HG03039 (cell line): ENCODE results near the gene NR1I3.

Source experiments
- ATAC-seq: cut with Tn5 transposase; IDR thresholded peaks from one replicate; pipeline ENCODE4 v1.9.1; 2021; ENCODE audit warnings: mild to moderate bottlenecking, moderate library complexity; ENCODE audit not compliant: unreplicated experiment

NR1I3 gene

DNA sequence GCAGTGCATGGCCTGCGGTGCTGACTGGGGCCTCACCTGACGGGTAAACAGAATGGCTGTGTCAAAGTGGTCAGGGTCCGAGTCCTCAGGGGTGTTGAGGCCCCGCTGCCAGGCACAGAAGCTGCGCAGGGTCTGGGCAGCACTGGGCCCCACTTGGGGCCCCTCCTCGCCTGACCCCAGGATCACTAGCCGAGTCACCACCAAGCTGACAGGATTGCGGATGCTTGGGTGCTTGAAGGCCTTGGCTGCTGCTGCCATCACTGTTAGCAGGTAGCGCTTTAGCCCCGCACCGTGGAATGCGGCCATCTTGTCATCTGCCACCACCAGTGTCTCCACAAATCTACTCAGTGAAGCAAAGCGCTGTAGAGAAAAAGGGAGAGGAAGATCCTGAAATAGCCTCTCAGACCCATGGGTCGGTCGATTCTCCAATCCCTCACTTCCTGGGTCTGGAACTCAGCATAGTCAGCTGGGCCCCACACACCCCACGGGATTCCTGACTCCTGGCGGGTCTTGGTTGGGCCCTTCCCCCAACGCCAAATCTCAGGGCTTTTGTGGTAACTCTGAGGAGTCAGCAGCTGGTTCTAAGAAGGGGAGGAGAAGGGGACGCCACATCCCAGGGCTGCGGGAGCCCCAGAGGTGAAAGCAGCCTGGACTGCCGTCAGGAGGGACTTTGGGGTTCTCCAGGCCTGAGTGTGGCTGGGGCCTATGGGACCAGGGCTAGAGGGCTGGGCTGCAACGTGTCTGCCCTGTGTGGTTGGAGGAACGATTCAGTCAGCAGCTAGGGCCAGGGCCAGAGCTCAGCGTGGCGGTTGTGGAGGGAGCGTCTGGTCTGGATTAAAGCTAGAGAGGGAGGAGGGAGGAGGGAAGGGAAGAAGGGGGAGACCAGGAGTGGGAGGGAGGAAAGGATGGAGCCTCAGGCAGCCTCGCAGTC is 41.2 kb downstream of the NR1I3 start:
- ATAC-seq: no peak

DNA sequence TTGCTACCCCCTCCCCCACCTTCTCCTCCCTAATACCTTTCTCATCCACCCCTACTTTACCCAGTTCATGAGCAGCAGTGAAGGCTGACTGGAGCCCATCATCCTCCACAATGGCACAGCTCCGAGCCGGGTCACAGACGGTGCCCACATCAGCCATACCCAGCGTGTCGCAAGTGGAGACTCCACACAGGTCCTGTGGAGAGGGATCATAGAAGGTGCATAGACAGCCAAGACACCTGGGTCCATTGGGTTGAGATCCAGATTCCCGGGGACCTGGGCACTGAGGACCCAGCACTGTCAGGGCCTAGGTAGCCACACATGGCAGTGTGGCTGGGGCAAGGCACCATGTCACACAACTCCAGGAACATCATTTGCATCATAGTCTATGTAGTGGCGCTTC is 41.9 kb downstream of the NR1I3 start:
- no peak for ATAC-seq

DNA sequence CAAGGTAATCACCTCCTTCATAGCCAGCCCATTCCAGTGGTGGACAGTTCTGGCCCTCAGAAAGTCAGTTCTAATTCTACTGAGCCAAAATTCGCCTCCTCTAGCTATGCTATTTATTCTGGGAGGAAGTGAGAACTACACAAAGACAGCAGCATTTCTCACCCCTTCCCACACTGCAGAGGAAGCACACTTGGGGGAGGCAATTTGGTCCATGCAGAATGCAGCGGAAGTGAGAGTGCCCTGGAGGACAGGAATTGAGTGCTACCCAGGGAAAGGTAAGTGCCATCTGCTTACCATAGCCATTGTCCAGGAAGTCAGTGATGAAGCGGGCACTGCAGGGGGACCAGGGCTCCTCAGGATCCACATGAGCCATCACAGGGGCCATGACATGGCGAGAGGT is 42.8 kb downstream of the NR1I3 start:
- no peak for ATAC-seq

DNA sequence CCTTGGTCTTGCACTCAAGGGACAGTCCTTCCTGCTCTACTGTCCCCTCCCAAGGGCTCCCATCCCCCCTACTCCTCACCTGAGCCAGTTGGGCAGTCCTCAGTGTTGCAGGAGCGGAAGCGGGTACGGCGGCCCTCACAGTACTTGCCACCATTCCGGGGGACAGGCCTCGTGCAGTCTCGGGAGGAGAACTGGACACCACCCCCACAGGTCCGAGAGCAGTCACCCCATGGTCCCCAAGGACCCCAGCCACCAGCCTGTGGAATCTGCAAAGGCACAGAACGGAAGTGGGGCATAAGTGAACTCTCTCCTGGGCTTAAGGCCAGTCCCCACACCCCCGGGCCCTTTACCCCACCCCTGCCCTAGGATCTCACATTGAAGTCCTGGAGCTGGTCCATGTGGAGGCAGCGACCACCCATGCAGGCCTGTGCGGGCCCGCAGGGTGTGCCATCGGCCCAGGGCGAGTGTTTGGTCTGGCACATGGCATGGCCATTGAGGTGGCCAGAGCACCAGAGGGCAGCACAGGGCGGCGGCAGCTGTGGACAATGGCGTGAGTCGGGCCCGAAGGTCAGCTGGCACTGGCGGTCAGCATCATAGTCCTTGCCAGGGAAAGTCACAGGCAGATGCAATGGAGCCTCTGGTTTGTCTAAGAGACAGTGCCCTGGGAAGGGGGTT is 44.3 kb downstream of the NR1I3 start:
- ATAC-seq: no peak

DNA sequence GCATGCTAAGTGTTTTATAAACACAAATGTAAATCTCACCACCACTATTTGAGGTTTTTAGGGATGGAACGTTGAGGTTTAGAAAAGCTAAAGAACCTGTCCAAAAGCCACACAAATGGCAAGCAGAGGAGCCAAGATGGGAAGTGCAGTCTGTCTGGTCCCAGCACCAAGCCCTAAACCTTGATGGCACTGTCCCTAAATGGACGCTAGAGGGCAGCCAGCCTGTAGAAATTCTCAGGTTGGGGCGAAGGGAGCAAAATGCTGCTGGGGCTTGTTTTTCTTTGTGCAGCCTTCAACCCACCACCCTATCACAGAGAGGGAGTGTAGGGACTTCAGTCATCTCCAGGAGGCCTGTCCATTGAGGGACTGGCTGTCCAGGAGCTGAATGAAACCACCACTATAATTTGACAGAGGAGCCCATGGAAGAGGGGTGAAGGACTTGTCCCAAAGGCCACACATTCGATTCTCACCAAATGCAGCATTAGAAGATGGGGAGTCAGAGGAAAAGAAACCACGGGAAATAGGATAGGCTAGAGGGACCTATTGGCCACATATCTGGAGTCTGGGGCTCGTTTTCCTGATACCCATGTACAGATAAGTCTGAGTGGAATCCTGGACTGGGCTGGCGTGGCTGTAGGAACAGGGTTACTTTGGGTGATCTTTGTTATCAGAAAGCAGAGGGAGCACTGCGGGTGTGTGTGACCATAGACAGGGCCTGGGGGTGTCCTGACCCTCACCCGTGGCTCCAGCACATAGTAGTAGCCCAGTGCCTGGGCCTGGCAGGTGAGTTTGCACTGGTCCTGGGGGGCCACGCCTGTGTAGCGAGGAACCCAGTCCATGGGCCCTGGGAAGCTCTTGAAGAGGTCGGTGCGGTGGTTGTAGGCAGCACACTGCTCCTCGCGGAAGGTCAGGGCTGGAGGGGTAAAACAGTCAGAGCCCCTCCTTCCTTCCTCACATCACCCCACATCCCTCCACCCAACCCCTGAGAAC is 45.2 kb downstream of the NR1I3 start:
- ATAC-seq: peak; percentile 42

DNA sequence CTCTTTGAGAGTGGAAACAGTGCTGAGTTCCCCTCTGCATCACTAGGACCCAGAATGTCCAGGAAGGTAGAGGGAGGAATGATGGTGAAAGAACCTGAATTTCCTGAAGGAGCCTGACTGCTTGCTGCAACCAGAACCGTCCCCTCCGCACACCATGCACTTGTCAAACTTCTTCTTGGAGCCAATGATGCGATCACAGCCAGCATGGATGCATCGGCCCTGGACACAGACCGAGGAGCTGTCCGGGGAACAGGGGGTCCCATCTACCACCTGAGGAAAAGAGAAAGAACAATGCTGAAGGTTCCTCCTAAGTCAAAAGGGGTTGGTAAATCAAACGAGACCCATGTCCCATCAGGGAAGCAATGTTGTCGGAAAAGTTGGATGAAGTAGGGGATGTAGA is 46.0 kb downstream of the NR1I3 start:
- ATAC-seq: no peak

DNA sequence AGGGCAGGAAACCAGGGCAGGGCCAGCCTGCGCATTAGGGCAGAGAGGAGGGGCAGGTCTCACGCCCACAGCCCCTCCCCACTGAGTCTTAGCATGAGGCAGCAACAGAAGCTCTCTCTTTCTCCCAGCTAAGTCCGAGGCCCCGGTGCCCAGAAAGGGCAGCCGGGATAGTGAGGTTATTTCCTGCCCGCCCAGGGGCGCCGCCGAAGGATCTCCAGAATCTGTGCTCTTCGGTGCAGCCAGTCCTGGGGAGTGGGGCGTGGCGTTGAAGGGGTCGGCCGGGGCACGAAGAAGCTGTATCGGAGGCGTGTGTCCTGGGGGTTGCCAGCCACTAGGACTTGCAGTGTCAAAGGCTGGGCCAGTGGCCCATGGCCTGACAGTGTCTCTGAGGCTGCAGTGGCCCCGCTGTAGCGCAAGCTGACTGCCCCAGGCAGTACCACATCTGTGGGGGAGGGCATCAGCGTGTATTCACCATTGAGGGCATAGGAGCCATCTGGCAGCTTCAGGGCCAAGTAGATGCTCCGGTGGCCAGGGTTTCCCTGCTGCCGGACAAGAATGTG is 47.0 kb downstream of the NR1I3 start:
- ATAC-seq: no peak

DNA sequence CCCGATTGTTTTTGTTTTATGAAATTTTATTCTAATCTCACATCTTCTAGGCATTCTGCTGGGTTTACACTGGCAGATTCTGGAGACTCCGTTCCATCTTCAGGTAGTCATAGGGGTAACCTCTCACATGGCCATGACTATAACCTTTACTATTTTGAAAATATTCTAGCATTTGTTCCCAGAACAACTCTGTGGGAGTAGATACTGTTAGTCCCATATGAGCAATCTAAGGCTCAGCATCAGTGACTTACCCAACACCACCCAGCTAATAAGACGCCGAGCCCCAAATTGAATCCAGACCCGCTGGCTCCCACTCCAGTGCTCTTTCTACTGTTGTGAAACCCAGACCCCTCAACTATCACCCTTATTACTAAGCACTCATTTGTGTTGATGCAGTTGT is 49.0 kb downstream of the NR1I3 start:
- no peak for ATAC-seq

DNA sequence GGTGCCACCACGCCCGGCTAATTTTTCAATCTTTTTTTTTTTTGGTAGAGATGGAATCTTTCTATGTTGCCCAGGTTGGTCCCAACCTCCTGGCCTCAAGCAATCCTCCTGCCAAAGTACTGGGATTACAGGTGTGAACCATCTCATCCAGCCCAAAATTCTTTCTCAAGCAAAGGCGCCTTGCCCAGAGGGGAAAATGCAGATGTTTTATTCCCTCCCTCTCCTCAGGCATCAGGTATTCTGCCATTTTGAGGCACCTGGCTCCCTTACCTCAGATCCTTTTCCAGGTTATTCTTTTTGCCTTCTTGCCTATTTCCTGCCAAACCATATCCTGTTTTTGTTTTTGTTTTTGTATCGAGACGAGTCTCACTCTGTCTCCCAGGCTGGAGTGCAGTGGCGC is 49.6 kb downstream of the NR1I3 start:
- no peak for ATAC-seq

DNA sequence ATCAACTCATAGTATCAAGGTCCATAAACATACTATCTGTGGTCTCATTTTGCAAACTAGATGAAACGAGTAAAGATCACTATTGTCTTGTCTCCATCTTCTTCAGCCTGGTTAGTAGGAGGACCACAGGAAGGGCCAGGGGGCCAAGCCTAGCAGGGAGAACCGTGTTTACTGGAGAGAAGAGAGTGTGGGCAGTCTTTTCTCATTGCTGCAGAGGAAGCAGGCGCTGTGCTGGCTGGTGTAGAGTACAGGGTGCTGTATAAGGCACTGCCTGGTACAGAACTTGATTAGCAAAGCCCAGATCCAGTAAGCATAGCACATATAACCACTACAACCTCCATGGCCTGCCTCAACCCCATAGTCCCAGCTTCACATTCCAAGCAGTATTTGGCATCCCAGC is 50.7 kb downstream of the NR1I3 start:
- ATAC-seq: no peak

DNA sequence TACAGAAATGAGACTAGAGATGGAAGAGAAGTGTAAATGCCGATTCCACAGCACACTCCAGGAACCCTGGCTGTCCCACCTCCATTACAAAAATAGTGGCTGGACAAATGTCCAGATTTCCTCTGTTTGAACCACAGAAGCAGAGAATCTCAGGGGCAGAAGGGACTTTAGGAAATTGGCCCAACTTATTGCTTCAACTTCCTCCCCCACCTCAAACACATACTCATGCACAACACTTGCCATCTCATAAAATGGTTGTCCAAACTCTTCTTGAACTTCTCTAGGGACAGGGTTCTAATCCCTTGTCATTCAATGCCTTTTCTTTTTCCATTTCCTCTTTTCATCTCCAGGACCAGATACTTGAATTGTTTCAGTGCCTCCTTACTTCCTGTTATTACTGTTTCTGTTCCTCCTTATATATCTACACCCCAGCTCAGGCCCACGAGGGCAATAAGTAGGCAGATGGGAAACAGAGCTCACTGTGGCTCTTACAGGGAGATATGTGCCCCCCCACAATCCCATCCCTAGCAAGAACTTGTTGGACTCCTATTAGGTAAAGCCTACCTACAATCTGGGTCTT is 52.2 kb downstream of the NR1I3 start:
- ATAC-seq: no peak

DNA sequence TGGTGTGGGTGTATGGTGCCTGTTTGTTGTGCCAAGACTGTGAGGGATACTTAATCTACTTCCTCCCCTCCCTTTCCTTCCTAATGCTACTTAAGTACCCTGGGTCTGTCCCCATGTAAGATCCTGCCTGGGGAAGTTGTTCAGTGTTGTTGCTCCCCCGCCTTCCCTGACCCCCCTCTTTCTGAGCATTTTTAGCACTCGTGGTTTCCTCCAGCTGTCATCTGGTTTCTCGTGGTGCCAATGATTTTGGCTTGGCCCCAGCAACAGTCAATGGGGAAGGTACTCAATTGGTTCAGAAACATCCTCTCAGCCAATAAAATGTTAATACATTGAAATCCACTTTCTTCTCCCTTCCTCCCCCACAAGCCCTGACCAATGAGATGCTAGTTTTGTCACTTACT is 52.7 kb downstream of the NR1I3 start:
- ATAC-seq: peak; percentile 66

DNA sequence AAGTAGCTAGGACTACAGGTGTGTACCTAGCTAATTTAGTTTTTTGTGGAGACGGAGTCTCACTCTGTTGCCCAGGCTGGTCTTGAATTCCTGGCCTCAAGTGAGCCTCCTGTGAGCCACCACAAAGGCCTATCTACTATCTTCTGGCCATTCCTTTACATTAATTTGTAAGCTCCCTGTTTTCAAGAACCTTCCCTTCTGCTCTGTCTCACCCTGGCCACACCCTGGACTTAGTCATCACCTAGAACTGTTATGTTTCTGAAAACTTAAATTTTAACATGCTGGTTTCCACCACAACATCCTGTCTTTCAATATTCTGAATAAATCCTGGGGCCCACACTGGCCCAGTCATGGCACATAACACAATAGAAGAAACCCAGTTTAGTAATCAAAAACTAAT is 55.8 kb downstream of the NR1I3 start:
- no peak for ATAC-seq

DNA sequence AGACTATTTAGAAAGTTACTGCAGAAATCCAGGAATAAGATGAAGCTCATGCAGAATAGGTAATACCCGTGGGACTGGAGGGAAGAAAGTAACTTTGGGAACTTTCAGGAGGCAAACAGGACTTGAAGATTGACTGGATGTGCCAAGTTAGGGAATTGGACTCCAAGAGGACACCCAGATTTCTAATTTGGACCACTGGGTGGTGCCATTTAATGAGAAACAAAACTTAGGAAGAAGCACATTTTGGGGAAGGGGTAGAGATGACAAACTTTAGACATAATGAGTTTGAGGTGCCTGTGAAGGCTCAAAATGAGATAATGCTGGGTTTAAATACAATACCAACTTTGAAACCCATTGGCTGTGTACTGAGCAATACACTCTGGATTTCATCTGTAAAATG is 57.4 kb downstream of the NR1I3 start:
- ATAC-seq: no peak

DNA sequence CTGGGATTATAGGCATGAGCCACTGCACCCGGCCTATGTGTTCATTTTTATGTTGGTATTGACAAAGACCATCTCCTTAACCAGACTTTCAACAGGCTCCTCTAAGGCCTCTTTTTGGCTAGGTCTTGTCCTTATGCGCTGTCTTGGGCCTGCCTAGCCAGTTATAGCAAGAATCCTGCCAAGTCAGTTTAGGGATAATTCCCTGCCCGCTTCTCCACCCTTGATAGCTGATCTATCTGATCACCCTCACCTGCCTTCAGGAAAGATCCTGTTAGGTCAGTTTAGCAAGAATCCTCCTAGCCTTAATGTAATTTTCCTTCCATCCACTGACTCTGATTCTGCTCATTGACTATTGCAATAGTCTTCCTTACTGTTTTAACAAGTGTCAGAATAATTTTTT is 58.3 kb downstream of the NR1I3 start:
- no peak for ATAC-seq
